ENCODE measurements around the gene ACAP3.

GRCh38 chr1:1274299-1274930, 33.3 kb downstream of the ACAP3 start:
- no peak for TF ChIP-seq CTCF (conservative IDR thresholded peaks at IDR 0.05; ENCODE audit: low read depth, low read length)
- no peak for TF ChIP-seq EZH2 (IDR thresholded peaks at IDR 0.05; ENCODE audit: borderline replicate concordance, low read depth, low read length, poor library complexity, severe bottlenecking)
